WERI-Rb-1 (cell line): ENCODE results near the gene BRPF3.

ENCODE experiments used
- DNase-seq: peaks from one replicate; pipeline ENCODE4 v3.0.0-alpha.2; 2020
- H3K27ac ChIP-seq: fragments of 250-450 bp; sonication (Bioruptor Pico); 2 replicates; pipeline ENCODE4 v1.5.1; 2020; ENCODE audit warnings: mild to moderate bottlenecking, moderate library complexity
- H3K27me3 ChIP-seq: fragments of 250-450 bp; sonication (Bioruptor Pico); 2 replicates; pipeline ENCODE4 v1.5.1; 2021; ENCODE audit warnings: mild to moderate bottlenecking, low read depth, moderate library complexity; ENCODE audit not compliant: insufficient read depth, severe bottlenecking
- H3K36me3 ChIP-seq: fragments of 250-450 bp; sonication (Bioruptor Pico); 2 replicates; pipeline ENCODE4 v1.5.1; 2020; ENCODE audit warnings: mild to moderate bottlenecking, moderate library complexity
- H3K4me3 ChIP-seq: 2 replicates; pipeline ENCODE4 v1.5.1; 2011; ENCODE audit warnings: low read depth, mild to moderate bottlenecking, control low read depth, low read length
- H3K9me3 ChIP-seq: fragments of 250-450 bp; sonication (Bioruptor Pico); 2 replicates; pipeline ENCODE4 v1.5.1; 2021; ENCODE audit warnings: mild to moderate bottlenecking, moderate library complexity; ENCODE audit not compliant: severe bottlenecking
- TF ChIP-seq, protein P1 (sequence below): IDR thresholded peaks from 2 replicates; pipeline ENCODE4 v1.5.1; 2011; ENCODE audit warnings: low read depth, mild to moderate bottlenecking, control low read depth, inconsistent platforms, low read length

Gene BRPF3

GRCh38 chr6:36273802-36274514 lies 77.4 kb downstream of the BRPF3 start:
- no peaks in the 10 kb centered on the region for H3K27me3 ChIP-seq
- no peak for DNase-seq
- H3K36me3 ChIP-seq = no peaks in the 10 kb centered on the region
- H3K9me3 ChIP-seq = peaks cover 7% of the 10 kb centered on the region
- no peak overlapping the region for H3K4me3 ChIP-seq
- TF ChIP-seq, protein P1, sequence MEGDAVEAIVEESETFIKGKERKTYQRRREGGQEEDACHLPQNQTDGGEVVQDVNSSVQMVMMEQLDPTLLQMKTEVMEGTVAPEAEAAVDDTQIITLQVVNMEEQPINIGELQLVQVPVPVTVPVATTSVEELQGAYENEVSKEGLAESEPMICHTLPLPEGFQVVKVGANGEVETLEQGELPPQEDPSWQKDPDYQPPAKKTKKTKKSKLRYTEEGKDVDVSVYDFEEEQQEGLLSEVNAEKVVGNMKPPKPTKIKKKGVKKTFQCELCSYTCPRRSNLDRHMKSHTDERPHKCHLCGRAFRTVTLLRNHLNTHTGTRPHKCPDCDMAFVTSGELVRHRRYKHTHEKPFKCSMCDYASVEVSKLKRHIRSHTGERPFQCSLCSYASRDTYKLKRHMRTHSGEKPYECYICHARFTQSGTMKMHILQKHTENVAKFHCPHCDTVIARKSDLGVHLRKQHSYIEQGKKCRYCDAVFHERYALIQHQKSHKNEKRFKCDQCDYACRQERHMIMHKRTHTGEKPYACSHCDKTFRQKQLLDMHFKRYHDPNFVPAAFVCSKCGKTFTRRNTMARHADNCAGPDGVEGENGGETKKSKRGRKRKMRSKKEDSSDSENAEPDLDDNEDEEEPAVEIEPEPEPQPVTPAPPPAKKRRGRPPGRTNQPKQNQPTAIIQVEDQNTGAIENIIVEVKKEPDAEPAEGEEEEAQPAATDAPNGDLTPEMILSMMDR = no peak
- H3K27ac ChIP-seq = no peak overlapping the region

GRCh38 chr6:36276581-36277536 lies 80.3 kb downstream of the BRPF3 start:
- Histone ChIP-seq H3K27ac (no peak overlapping the region), H3K4me3 (no peak overlapping the region), H3K27me3 (no peaks in the 10 kb centered on the region), H3K9me3 (peaks cover 2% of the 10 kb centered on the region), H3K36me3 (no peaks in the 10 kb centered on the region)
- TF ChIP-seq, protein P1 = no peak
- DNase-seq = no peak

- no peaks in the 10 kb centered on the region for H3K27me3 ChIP-seq
- H3K36me3 ChIP-seq = no peaks in the 10 kb centered on the region
- no peak overlapping the region for H3K4me3 ChIP-seq
- no peak overlapping the region for H3K27ac ChIP-seq
- TF ChIP-seq, protein P1 = no peak
- no peak for DNase-seq
- H3K9me3 ChIP-seq = no peaks in the 10 kb centered on the region
These were observed 81.5 kb downstream of the BRPF3 start for GRCh38 chr6:36277946-36278470.

DNA sequence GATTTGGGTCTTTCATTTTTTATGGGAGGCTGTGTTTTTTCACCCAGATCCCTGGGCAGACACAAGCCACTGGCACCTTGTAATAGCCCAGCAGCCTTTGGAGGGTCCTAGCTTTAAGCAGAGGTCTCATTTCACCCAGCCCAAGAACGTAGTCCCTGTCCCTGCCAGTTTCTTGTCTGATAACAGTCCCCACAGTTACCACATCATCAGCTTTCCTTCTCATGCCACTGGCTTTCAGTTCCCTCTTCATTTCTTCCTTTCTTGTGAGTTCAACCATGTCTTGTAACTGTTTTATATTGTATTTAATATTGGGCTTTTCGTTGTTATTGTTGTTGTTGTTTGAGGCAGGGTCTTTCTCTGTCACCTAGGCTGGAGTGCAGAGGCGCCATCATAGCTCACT lies 83.9 kb downstream of the BRPF3 start:
- H3K36me3 ChIP-seq = no peaks in the 10 kb centered on the region
- no peak overlapping the region for H3K4me3 ChIP-seq
- TF ChIP-seq, protein P1 = no peak
- no peaks in the 10 kb centered on the region for H3K9me3 ChIP-seq
- H3K27ac ChIP-seq = no peak overlapping the region
- H3K27me3 ChIP-seq = no peaks in the 10 kb centered on the region
- DNase-seq = no peak

DNA sequence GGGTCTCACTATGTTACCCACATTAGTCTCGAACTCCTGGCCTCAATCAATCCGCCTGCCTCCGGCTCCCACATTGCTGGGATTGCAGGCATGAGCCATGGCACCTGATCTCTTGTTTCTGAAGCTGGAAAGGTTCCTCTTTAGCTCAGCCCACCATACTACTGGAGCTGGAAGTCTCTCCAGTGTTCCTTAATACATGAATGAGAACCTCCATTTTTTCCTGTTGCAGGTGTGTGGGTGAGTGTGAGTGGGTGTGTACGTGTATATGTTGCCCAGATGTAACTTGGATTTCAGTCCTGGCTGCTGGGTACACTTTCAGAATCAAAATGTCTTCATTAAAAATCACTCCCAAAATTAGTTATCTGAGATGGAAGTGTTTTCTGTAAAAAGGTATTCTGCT lies 84.4 kb downstream of the BRPF3 start:
- no peak overlapping the region for H3K27ac ChIP-seq

More for the DNA sequence above, 84.4 kb downstream of the BRPF3 start:
- TF ChIP-seq, protein P1 = no peak
- no peaks in the 10 kb centered on the region for H3K9me3 ChIP-seq
- H3K4me3 ChIP-seq = no peak overlapping the region
- H3K36me3 ChIP-seq = no peaks in the 10 kb centered on the region
- no peak for DNase-seq
- no peaks in the 10 kb centered on the region for H3K27me3 ChIP-seq
